HEK293 (cell line): Measurements from ENCODE around the gene RAB6A.

ENCODE experiments used
- CTCF ChIA-PET: fragments of 350-600 bp; formaldehyde crosslinking; extraction: SDS; loops from one replicate; lab custom pipeline; 2021; ENCODE audit warnings: antibody characterized with exemption; lab: Yijun Ruan, JAX
- POLR2A ChIA-PET: fragments of 300-600 bp; formaldehyde crosslinking; extraction: SDS; loops from one replicate; lab custom pipeline; 2020; ENCODE audit warnings: antibody characterized with exemption, inconsistent platforms; lab: Yijun Ruan, JAX
- H3K27ac ChIP-seq: fragments of 200-500 bp; sonication (Bioruptor generic); 2 replicates; pipeline ENCODE4 v1.5.1; 2014; ENCODE audit warnings: low read depth, low read length, control low read depth, inconsistent platforms; ENCODE audit errors: extremely low read depth
- H3K36me3 ChIP-seq, 2 experiments: fragments of 200-500 bp in 1 of 2; sonication (Bioruptor generic) in 1 of 2; 1 replicate in 1 of 2; 2 replicates in 1 of 2; pipeline ENCODE4 v1.5.1; 2014 to 2017; ENCODE audit warnings: inconsistent platforms in 2 of 2, low read length in 2 of 2; ENCODE audit not compliant: control insufficient read depth in 2 of 2, insufficient read depth in 1 of 2
- H3K4me1 ChIP-seq: fragments of 200-500 bp; sonication (Bioruptor generic); 2 replicates; pipeline ENCODE4 v1.5.1; 2014; ENCODE audit warnings: mild to moderate bottlenecking, low read length, inconsistent platforms; ENCODE audit not compliant: control insufficient read depth, insufficient read depth
- H3K4me3 ChIP-seq: 2 replicates; pipeline ENCODE4 v1.5.1; 2011; ENCODE audit warnings: low read depth, mild to moderate bottlenecking, control low read depth, low read length, moderate library complexity
- H3K9me3 ChIP-seq: fragments of 200-500 bp; sonication (Bioruptor generic); 2 replicates; pipeline ENCODE4 v1.5.1; 2014; ENCODE audit warnings: low read depth, low read length, inconsistent platforms; ENCODE audit not compliant: control insufficient read depth, insufficient read depth
- OSR2 ChIP-seq: fragments of 450-650 bp; formaldehyde crosslinking; IDR thresholded peaks from 2 replicates; pipeline ENCODE4 v1.5.1; 2016; ENCODE audit warnings: missing biosample characterization, missing genetic modification characterization
- ZNF239 ChIP-seq: fragments of 450-650 bp; formaldehyde crosslinking; IDR thresholded peaks from 2 replicates; pipeline ENCODE4 v1.5.1; 2016; ENCODE audit warnings: missing biosample characterization, missing genetic modification characterization
- ZNF248 ChIP-seq: fragments of 450-650 bp; formaldehyde crosslinking; IDR thresholded peaks from 2 replicates; pipeline ENCODE4 v1.5.1; 2017; ENCODE audit warnings: missing biosample characterization, missing genetic modification characterization
- ZNF266 ChIP-seq: fragments of 450-650 bp; formaldehyde crosslinking; IDR thresholded peaks from 2 replicates; pipeline ENCODE4 v1.5.1; 2016; ENCODE audit warnings: missing biosample characterization, missing genetic modification characterization, low read depth
- ZNF274 ChIP-seq, 2 experiments: fragments of 200-500 bp in 1 of 2; fragments of 450-650 bp in 1 of 2; sonication (Bioruptor generic) in 1 of 2; formaldehyde crosslinking in 1 of 2; IDR thresholded peaks; 2 replicates each; pipeline versions ENCODE4 v1.5.1 to v1.6.1; 2014 to 2016; ENCODE audit warnings: borderline replicate concordance in 1 of 2, inconsistent platforms in 1 of 2, low read length in 1 of 2, missing biosample characterization in 1 of 2, missing genetic modification characterization in 1 of 2
- ZNF354C ChIP-seq: fragments of 450-650 bp; formaldehyde crosslinking; IDR thresholded peaks from 2 replicates; pipeline ENCODE4 v1.5.1; 2016; ENCODE audit warnings: missing biosample characterization, missing genetic modification characterization, low read depth, borderline replicate concordance
- ZNF549 ChIP-seq: fragments of 450-650 bp; IDR thresholded peaks from 2 replicates; pipeline ENCODE4 v1.5.1; 2018; ENCODE audit warnings: missing biosample characterization, missing genetic modification characterization, mild to moderate bottlenecking, inconsistent platforms, moderate library complexity
- ZNF558 ChIP-seq: fragments of 450-650 bp; formaldehyde crosslinking; IDR thresholded peaks from 2 replicates; pipeline ENCODE4 v1.5.1; 2016; ENCODE audit warnings: missing biosample characterization, missing genetic modification characterization
- ZNF600 ChIP-seq: fragments of 450-650 bp; formaldehyde crosslinking; IDR thresholded peaks from 2 replicates; pipeline ENCODE4 v1.5.1; 2016; ENCODE audit warnings: missing biosample characterization, missing genetic modification characterization
- ZNF701 ChIP-seq: fragments of 450-650 bp; formaldehyde crosslinking; IDR thresholded peaks from 2 replicates; pipeline ENCODE4 v1.5.1; 2016; ENCODE audit warnings: missing biosample characterization, missing genetic modification characterization
- ZNF785 ChIP-seq: fragments of 450-650 bp; formaldehyde crosslinking; IDR thresholded peaks from 2 replicates; pipeline ENCODE4 v1.5.1; 2016; ENCODE audit warnings: missing biosample characterization, missing genetic modification characterization
- ZNF791 ChIP-seq: fragments of 450-650 bp; formaldehyde crosslinking; IDR thresholded peaks from 2 replicates; pipeline ENCODE4 v1.5.1; 2016; ENCODE audit warnings: missing biosample characterization, missing genetic modification characterization
- ZNF792 ChIP-seq: fragments of 450-650 bp; formaldehyde crosslinking; IDR thresholded peaks from 2 replicates; pipeline ENCODE4 v1.5.1; 2016; ENCODE audit warnings: missing biosample characterization, missing genetic modification characterization
- TF ChIP-seq, protein P1 (sequence below): fragments of 450-650 bp; formaldehyde crosslinking; IDR thresholded peaks from 2 replicates; pipeline ENCODE4 v1.5.1; 2016; ENCODE audit warnings: missing biosample characterization, missing genetic modification characterization, borderline replicate concordance
- TF ChIP-seq, protein P2 (sequence below): fragments of 450-650 bp; formaldehyde crosslinking; IDR thresholded peaks from 2 replicates; pipeline ENCODE4 v1.5.1; 2016; ENCODE audit warnings: missing biosample characterization, missing genetic modification characterization
- TF ChIP-seq, protein P3 (sequence below): fragments of 450-650 bp; IDR thresholded peaks from 2 replicates; pipeline ENCODE4 v1.5.1; 2018; ENCODE audit warnings: missing biosample characterization, mild to moderate bottlenecking, missing genetic modification characterization
- TF ChIP-seq, protein P4 (sequence below): fragments of 450-650 bp; formaldehyde crosslinking; IDR thresholded peaks from 2 replicates; pipeline ENCODE4 v1.5.1; 2017; ENCODE audit warnings: missing biosample characterization, missing genetic modification characterization
- TF ChIP-seq, protein P5 (sequence below): fragments of 450-650 bp; formaldehyde crosslinking; IDR thresholded peaks from 2 replicates; pipeline ENCODE4 v1.5.1; 2017; ENCODE audit warnings: missing biosample characterization, missing genetic modification characterization
- TF ChIP-seq, protein P6 (sequence below): fragments of 450-650 bp; formaldehyde crosslinking; IDR thresholded peaks from 2 replicates; pipeline ENCODE4 v1.5.1; 2016; ENCODE audit warnings: missing biosample characterization, missing genetic modification characterization
- TF ChIP-seq, protein P7 (sequence below): fragments of 450-650 bp; formaldehyde crosslinking; IDR thresholded peaks from 2 replicates; pipeline ENCODE4 v1.5.1; 2016; ENCODE audit warnings: missing biosample characterization, missing genetic modification characterization

The RAB6A gene

DNA sequence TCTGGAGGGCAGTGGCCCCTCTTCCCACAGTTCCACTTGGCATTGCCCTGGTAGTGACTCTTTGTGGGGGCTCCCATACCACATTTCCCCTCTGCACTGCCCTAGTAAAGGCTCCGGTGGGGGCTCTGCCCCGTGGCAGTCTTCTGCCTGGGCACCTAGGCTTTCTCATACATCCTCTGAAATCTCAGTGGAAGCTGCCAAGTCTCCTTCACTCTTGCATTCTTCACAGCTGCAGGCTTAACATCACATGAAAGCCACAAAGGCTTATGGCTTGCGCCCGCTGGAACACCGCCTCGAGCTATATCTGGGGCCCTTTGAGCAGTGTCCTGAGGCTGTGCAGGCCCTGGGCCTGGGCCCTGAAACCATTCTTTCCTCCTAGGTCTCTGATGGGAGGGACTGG lies 89.2 kb downstream of the RAB6A start:
- Histone ChIP-seq H3K27ac (no peak overlapping the region), H3K36me3 (peaks cover 0 to 3% of the 10 kb centered on the region in 2 experiments; a peak in 1 of 3 replicates), H3K4me3 (no peak overlapping the region), H3K4me1 (no peaks in the 10 kb centered on the region), H3K9me3 (no peaks in the 10 kb centered on the region)
- CTCF ChIA-PET: interaction anchor here (1.3 to 1.8 kb wide), 2 partner anchors 9 to 11 kb away, joined by 6 to 8 read pairs; no protein-coding TSS in a partner anchor
- TF ChIP-seq, protein P1, sequence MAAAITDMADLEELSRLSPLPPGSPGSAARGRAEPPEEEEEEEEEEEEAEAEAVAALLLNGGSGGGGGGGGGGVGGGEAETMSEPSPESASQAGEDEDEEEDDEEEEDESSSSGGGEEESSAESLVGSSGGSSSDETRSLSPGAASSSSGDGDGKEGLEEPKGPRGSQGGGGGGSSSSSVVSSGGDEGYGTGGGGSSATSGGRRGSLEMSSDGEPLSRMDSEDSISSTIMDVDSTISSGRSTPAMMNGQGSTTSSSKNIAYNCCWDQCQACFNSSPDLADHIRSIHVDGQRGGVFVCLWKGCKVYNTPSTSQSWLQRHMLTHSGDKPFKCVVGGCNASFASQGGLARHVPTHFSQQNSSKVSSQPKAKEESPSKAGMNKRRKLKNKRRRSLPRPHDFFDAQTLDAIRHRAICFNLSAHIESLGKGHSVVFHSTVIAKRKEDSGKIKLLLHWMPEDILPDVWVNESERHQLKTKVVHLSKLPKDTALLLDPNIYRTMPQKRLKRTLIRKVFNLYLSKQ (tag by site-specific recombination): no peak
- TF ChIP-seq ZNF354C (tag by site-specific recombination) (no peak), ZNF792 (tag by site-specific recombination) (no peak), ZNF274 (IDR thresholded peaks at IDR 0.05; ENCODE audit: low read length) (no peak), ZNF274 (tag by site-specific recombination; IDR thresholded peaks at IDR 0.05; ENCODE audit: borderline replicate concordance) (no peak), OSR2 (tag by site-specific recombination) (no peak), ZNF248 (tag by site-specific recombination) (no peak), ZNF239 (tag by site-specific recombination) (no peak), ZNF785 (tag by site-specific recombination) (no peak), ZNF791 (tag by site-specific recombination) (no peak), ZNF549 (tag by site-specific recombination) (no peak)
- TF ChIP-seq, protein P2, sequence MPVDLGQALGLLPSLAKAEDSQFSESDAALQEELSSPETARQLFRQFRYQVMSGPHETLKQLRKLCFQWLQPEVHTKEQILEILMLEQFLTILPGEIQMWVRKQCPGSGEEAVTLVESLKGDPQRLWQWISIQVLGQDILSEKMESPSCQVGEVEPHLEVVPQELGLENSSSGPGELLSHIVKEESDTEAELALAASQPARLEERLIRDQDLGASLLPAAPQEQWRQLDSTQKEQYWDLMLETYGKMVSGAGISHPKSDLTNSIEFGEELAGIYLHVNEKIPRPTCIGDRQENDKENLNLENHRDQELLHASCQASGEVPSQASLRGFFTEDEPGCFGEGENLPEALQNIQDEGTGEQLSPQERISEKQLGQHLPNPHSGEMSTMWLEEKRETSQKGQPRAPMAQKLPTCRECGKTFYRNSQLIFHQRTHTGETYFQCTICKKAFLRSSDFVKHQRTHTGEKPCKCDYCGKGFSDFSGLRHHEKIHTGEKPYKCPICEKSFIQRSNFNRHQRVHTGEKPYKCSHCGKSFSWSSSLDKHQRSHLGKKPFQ: no peak
- TF ChIP-seq, protein P3, sequence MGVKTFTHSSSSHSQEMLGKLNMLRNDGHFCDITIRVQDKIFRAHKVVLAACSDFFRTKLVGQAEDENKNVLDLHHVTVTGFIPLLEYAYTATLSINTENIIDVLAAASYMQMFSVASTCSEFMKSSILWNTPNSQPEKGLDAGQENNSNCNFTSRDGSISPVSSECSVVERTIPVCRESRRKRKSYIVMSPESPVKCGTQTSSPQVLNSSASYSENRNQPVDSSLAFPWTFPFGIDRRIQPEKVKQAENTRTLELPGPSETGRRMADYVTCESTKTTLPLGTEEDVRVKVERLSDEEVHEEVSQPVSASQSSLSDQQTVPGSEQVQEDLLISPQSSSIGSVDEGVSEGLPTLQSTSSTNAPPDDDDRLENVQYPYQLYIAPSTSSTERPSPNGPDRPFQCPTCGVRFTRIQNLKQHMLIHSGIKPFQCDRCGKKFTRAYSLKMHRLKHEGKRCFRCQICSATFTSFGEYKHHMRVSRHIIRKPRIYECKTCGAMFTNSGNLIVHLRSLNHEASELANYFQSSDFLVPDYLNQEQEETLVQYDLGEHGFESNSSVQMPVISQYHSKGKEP (tag by site-specific recombination): no peak
- TF ChIP-seq, protein P4, sequence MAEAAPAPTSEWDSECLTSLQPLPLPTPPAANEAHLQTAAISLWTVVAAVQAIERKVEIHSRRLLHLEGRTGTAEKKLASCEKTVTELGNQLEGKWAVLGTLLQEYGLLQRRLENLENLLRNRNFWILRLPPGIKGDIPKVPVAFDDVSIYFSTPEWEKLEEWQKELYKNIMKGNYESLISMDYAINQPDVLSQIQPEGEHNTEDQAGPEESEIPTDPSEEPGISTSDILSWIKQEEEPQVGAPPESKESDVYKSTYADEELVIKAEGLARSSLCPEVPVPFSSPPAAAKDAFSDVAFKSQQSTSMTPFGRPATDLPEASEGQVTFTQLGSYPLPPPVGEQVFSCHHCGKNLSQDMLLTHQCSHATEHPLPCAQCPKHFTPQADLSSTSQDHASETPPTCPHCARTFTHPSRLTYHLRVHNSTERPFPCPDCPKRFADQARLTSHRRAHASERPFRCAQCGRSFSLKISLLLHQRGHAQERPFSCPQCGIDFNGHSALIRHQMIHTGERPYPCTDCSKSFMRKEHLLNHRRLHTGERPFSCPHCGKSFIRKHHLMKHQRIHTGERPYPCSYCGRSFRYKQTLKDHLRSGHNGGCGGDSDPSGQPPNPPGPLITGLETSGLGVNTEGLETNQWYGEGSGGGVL: no peak
- POLR2A ChIA-PET: interaction anchor here (1.1 kb wide), 1 partner anchor 89 kb away, joined by 3 read pairs; the partner anchor contains the start of gene RAB6A

DNA sequence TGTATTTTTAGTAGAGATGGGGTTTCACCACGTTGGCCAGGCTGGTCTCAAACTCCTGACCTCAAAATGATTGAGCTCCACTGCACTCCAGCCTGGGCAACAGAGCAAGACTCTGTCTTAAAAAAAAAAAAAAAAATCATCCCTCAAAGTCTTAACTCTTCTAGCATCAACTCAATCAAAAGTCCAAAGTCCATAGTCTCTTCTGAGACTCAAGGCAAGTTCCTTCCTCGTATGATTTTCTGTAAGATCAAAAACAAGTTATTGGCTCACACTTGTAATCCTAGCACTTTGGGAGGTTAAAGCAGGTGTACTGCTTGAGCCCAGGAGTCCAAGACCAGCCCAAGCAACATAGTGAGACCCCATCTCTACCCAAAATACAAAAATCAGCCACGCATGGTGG lies 90.1 kb downstream of the RAB6A start:
- no peaks in the 10 kb centered on the region for H3K9me3 ChIP-seq
- ChIA-PET POLR2A (no interaction called here), CTCF (interaction anchor here (0.7 to 1.3 kb wide), 3 partner anchors 8 to 225 kb away, joined by 3 to 6 read pairs (median 4); no protein-coding TSS in a partner anchor)
- H3K36me3 ChIP-seq: peaks cover 0 to 3% of the 10 kb centered on the region in 2 experiments; a peak in 1 of 3 replicates
- H3K4me1 ChIP-seq: no peaks in the 10 kb centered on the region
- H3K4me3 ChIP-seq: no peak overlapping the region
- no peak overlapping the region for H3K27ac ChIP-seq
- TF ChIP-seq ZNF600 (no peak), ZNF266 (no peak), ZNF701 (tag by site-specific recombination) (no peak), ZNF274 (IDR thresholded peaks at IDR 0.05; ENCODE audit: low read length) (no peak), ZNF274 (tag by site-specific recombination; IDR thresholded peaks at IDR 0.05; ENCODE audit: borderline replicate concordance) (no peak), ZNF558 (tag by site-specific recombination) (no peak)
- TF ChIP-seq, protein P5, sequence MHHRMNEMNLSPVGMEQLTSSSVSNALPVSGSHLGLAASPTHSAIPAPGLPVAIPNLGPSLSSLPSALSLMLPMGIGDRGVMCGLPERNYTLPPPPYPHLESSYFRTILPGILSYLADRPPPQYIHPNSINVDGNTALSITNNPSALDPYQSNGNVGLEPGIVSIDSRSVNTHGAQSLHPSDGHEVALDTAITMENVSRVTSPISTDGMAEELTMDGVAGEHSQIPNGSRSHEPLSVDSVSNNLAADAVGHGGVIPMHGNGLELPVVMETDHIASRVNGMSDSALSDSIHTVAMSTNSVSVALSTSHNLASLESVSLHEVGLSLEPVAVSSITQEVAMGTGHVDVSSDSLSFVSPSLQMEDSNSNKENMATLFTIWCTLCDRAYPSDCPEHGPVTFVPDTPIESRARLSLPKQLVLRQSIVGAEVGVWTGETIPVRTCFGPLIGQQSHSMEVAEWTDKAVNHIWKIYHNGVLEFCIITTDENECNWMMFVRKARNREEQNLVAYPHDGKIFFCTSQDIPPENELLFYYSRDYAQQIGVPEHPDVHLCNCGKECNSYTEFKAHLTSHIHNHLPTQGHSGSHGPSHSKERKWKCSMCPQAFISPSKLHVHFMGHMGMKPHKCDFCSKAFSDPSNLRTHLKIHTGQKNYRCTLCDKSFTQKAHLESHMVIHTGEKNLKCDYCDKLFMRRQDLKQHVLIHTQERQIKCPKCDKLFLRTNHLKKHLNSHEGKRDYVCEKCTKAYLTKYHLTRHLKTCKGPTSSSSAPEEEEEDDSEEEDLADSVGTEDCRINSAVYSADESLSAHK (tag by site-specific recombination): no peak
- TF ChIP-seq, protein P6, sequence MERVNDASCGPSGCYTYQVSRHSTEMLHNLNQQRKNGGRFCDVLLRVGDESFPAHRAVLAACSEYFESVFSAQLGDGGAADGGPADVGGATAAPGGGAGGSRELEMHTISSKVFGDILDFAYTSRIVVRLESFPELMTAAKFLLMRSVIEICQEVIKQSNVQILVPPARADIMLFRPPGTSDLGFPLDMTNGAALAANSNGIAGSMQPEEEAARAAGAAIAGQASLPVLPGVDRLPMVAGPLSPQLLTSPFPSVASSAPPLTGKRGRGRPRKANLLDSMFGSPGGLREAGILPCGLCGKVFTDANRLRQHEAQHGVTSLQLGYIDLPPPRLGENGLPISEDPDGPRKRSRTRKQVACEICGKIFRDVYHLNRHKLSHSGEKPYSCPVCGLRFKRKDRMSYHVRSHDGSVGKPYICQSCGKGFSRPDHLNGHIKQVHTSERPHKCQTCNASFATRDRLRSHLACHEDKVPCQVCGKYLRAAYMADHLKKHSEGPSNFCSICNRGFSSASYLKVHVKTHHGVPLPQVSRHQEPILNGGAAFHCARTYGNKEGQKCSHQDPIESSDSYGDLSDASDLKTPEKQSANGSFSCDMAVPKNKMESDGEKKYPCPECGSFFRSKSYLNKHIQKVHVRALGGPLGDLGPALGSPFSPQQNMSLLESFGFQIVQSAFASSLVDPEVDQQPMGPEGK (tag by site-specific recombination): no peak
- TF ChIP-seq, protein P7, sequence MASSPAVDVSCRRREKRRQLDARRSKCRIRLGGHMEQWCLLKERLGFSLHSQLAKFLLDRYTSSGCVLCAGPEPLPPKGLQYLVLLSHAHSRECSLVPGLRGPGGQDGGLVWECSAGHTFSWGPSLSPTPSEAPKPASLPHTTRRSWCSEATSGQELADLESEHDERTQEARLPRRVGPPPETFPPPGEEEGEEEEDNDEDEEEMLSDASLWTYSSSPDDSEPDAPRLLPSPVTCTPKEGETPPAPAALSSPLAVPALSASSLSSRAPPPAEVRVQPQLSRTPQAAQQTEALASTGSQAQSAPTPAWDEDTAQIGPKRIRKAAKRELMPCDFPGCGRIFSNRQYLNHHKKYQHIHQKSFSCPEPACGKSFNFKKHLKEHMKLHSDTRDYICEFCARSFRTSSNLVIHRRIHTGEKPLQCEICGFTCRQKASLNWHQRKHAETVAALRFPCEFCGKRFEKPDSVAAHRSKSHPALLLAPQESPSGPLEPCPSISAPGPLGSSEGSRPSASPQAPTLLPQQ (tag by site-specific recombination): no peak
